ENCODE data around the gene CT45A8. TPM values are rescaled to one million over a fixed set of nuclear protein-coding genes. Genes with fewer than 3 reads are reported as not detected.

Gene CT45A8
- total RNA-seq, 1 donor from 2014 or later: not detected

Other genes with a start within 250 kb of the CT45A8 start
- gene CT45A1, start 140.9 kb downstream of the CT45A8 start, total RNA-seq: not detected in 2 replicates
- not detected in 2 replicates for gene CT45A3, start 86.3 kb downstream of the CT45A8 start, total RNA-seq
- gene CT45A5, start 69.0 kb downstream of the CT45A8 start, total RNA-seq: not detected in 2 replicates
- gene CT45A6, start 51.8 kb downstream of the CT45A8 start, total RNA-seq: not detected in 2 replicates
- not detected in 2 replicates for gene CT45A2, start 34.5 kb downstream of the CT45A8 start, total RNA-seq
- not detected in 2 replicates for gene CT45A7, start 17.3 kb downstream of the CT45A8 start, total RNA-seq
- gene CT45A9, start 17.3 kb upstream of the CT45A8 start, total RNA-seq: not detected in 2 replicates
- gene CT45A10, start 38.9 kb upstream of the CT45A8 start, total RNA-seq: not detected in 2 replicates
- not detected in 2 replicates for gene SAGE1, start 39.2 kb upstream of the CT45A8 start, total RNA-seq
- gene MMGT1, start 119.5 kb upstream of the CT45A8 start, total RNA-seq: 24.4 TPM in 2 replicates
- 14.8 and 19.6 TPM in 2 replicates for gene SLC9A6, start 130.9 kb upstream of the CT45A8 start, total RNA-seq

Measured in kidney epithelial cell (primary cell).